Uterus (tissue), 2 donors: ENCODE results near the gene RANBP3.

ENCODE experiments used
- CTCF ChIP-seq, 4 experiments: fragments of 200-600 bp in 2 of 4; fragments of 450-650 bp in 2 of 4; sonication (generic) in 2 of 4; IDR thresholded peaks; one replicate each; pipeline ENCODE4 v1.5.1; 2016 to 2019; ENCODE audit warnings: antibody characterized with exemption in 4 of 4, mild to moderate bottlenecking in 2 of 4, moderate library complexity in 1 of 4
- POLR2A ChIP-seq, 2 donors: fragments of 450-650 bp; IDR thresholded peaks; one replicate each; pipeline ENCODE4 v1.6.1; 2016; ENCODE audit warnings: antibody characterized with exemption in 2 of 2, mild to moderate bottlenecking in 1 of 2, moderate library complexity in 1 of 2

DNA sequence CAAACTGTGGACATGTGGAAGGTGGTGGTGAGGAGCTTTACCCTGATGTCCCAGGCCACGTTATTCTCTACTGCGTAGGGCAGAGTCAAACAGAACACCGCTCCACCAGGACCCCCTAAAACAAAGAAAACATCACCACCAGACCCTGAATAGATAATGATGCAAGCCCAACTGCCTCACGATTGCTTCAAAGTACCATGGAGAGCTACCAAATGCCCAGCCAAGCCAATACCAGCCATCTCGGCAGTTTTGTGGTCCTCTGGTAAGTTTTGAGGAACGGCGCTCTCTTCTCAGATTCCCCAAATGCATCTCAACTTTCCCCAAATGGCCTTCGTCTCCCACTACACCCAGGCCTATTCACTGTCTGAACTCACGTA, 5.6 kb downstream of the RANBP3 start:
- TF ChIP-seq POLR2A (IDR thresholded peaks at IDR 0.05) (no peak), CTCF (IDR thresholded peaks at IDR 0.05) (no peak)
